HEK293 (cell line): ENCODE results near the gene ATP1B2.

Source experiments
- CTCF ChIA-PET: fragments of 350-600 bp; formaldehyde crosslinking; extraction: SDS; loops from one replicate; lab custom pipeline; 2021; ENCODE audit warnings: antibody characterized with exemption; lab: Yijun Ruan, JAX
- POLR2A ChIA-PET: fragments of 300-600 bp; formaldehyde crosslinking; extraction: SDS; loops from one replicate; lab custom pipeline; 2020; ENCODE audit warnings: antibody characterized with exemption, inconsistent platforms; lab: Yijun Ruan, JAX
- H3K27ac ChIP-seq: fragments of 200-500 bp; sonication (Bioruptor generic); 2 replicates; pipeline ENCODE4 v1.5.1; 2014; ENCODE audit warnings: low read depth, low read length, control low read depth, inconsistent platforms; ENCODE audit errors: extremely low read depth
- H3K36me3 ChIP-seq, 2 experiments: fragments of 200-500 bp in 1 of 2; sonication (Bioruptor generic) in 1 of 2; 1 replicate in 1 of 2; 2 replicates in 1 of 2; pipeline ENCODE4 v1.5.1; 2014 to 2017; ENCODE audit warnings: inconsistent platforms in 2 of 2, low read length in 2 of 2; ENCODE audit not compliant: control insufficient read depth in 2 of 2, insufficient read depth in 1 of 2
- H3K4me1 ChIP-seq: fragments of 200-500 bp; sonication (Bioruptor generic); 2 replicates; pipeline ENCODE4 v1.5.1; 2014; ENCODE audit warnings: mild to moderate bottlenecking, low read length, inconsistent platforms; ENCODE audit not compliant: control insufficient read depth, insufficient read depth
- H3K4me3 ChIP-seq: 2 replicates; pipeline ENCODE4 v1.5.1; 2011; ENCODE audit warnings: low read depth, mild to moderate bottlenecking, control low read depth, low read length, moderate library complexity
- H3K9me3 ChIP-seq: fragments of 200-500 bp; sonication (Bioruptor generic); 2 replicates; pipeline ENCODE4 v1.5.1; 2014; ENCODE audit warnings: low read depth, low read length, inconsistent platforms; ENCODE audit not compliant: control insufficient read depth, insufficient read depth
- AEBP2 ChIP-seq: fragments of 450-650 bp; formaldehyde crosslinking; IDR thresholded peaks from 2 replicates; pipeline ENCODE4 v1.5.1; 2016; ENCODE audit warnings: missing biosample characterization, missing genetic modification characterization, borderline replicate concordance
- ATF2 ChIP-seq: fragments of 450-650 bp; formaldehyde crosslinking; IDR thresholded peaks from 2 replicates; pipeline ENCODE4 v1.5.1; 2016; ENCODE audit warnings: missing biosample characterization, missing genetic modification characterization, low read depth
- CTCF ChIP-seq: fragments of 450-650 bp; formaldehyde crosslinking; IDR thresholded peaks from 2 replicates; pipeline ENCODE4 v1.5.1; 2016; ENCODE audit warnings: missing biosample characterization, missing genetic modification characterization
- HOXD13 ChIP-seq: sonication (generic); formaldehyde crosslinking; IDR thresholded peaks from 2 replicates; pipeline ENCODE4 v1.8.0; 2022; ENCODE audit warnings: missing genetic modification reagents, borderline replicate concordance
- IKZF3 ChIP-seq: fragments of 450-650 bp; IDR thresholded peaks from 2 replicates; pipeline ENCODE4 v1.5.0; 2018; ENCODE audit warnings: missing biosample characterization, mild to moderate bottlenecking, missing genetic modification characterization, moderate library complexity
- TSHZ1 ChIP-seq: fragments of 450-650 bp; formaldehyde crosslinking; IDR thresholded peaks from 2 replicates; pipeline ENCODE4 v1.5.1; 2016; ENCODE audit warnings: missing biosample characterization, missing genetic modification characterization, borderline replicate concordance
- ZBTB1 ChIP-seq: fragments of 450-650 bp; formaldehyde crosslinking; IDR thresholded peaks from 2 replicates; pipeline ENCODE4 v1.5.1; 2016; ENCODE audit warnings: missing biosample characterization, missing genetic modification characterization
- ZBTB10 ChIP-seq: fragments of 450-650 bp; formaldehyde crosslinking; IDR thresholded peaks from 2 replicates; pipeline ENCODE4 v1.5.1; 2016; ENCODE audit warnings: missing biosample characterization, missing genetic modification characterization
- ZBTB6 ChIP-seq: fragments of 450-650 bp; formaldehyde crosslinking; IDR thresholded peaks from 2 replicates; pipeline ENCODE4 v1.5.1; 2017; ENCODE audit warnings: missing biosample characterization, missing genetic modification characterization
- ZEB2 ChIP-seq: fragments of 450-650 bp; formaldehyde crosslinking; IDR thresholded peaks from 2 replicates; pipeline ENCODE4 v1.5.1; 2016; ENCODE audit warnings: missing biosample characterization, missing genetic modification characterization
- ZNF133 ChIP-seq: fragments of 450-650 bp; formaldehyde crosslinking; IDR thresholded peaks from 2 replicates; pipeline ENCODE4 v1.5.1; 2016; ENCODE audit warnings: missing biosample characterization, missing genetic modification characterization
- ZNF2 ChIP-seq: fragments of 450-650 bp; formaldehyde crosslinking; IDR thresholded peaks from 2 replicates; pipeline ENCODE4 v1.5.1; 2016; ENCODE audit warnings: missing biosample characterization, missing genetic modification characterization
- ZNF23 ChIP-seq: fragments of 450-650 bp; formaldehyde crosslinking; IDR thresholded peaks from 2 replicates; pipeline ENCODE4 v1.5.1; 2016; ENCODE audit warnings: missing biosample characterization, missing genetic modification characterization, borderline replicate concordance
- ZNF366 ChIP-seq: fragments of 450-650 bp; formaldehyde crosslinking; conservative IDR thresholded peaks from 2 replicates; pipeline ENCODE4 v1.5.1; 2016; ENCODE audit warnings: missing biosample characterization, missing genetic modification characterization
- ZNF529 ChIP-seq: fragments of 450-650 bp; formaldehyde crosslinking; IDR thresholded peaks from 2 replicates; pipeline ENCODE4 v1.5.1; 2017; ENCODE audit warnings: missing genetic modification characterization, missing biosample characterization; ENCODE audit not compliant: insufficient replicate concordance
- ZNF654 ChIP-seq: fragments of 450-650 bp; formaldehyde crosslinking; IDR thresholded peaks from 2 replicates; pipeline ENCODE4 v1.5.1; 2016; ENCODE audit warnings: low read depth, missing biosample characterization, missing genetic modification characterization
- ZNF670 ChIP-seq: fragments of 450-650 bp; formaldehyde crosslinking; IDR thresholded peaks from 2 replicates; pipeline ENCODE4 v1.5.1; 2016; ENCODE audit warnings: missing biosample characterization, missing genetic modification characterization, low read depth
- ZNF692 ChIP-seq: fragments of 450-650 bp; formaldehyde crosslinking; IDR thresholded peaks from 2 replicates; pipeline ENCODE4 v1.5.1; 2016; ENCODE audit warnings: missing biosample characterization, missing genetic modification characterization
- ZNF830 ChIP-seq: fragments of 450-650 bp; IDR thresholded peaks from 2 replicates; pipeline ENCODE4 v1.5.0; 2018; ENCODE audit warnings: missing biosample characterization, missing genetic modification characterization, low read depth, mild to moderate bottlenecking, moderate library complexity
- ZNF837 ChIP-seq: fragments of 450-650 bp; formaldehyde crosslinking; IDR thresholded peaks from 2 replicates; pipeline ENCODE4 v1.5.1; 2016; ENCODE audit warnings: missing biosample characterization, missing genetic modification characterization

The ATP1B2 gene

GRCh38 chr17:7633093-7633492 is 17.6 kb upstream of the ATP1B2 start:
- no peak overlapping the region for H3K27ac ChIP-seq
- ChIA-PET POLR2A (interaction anchor here (2.0 to 9.6 kb wide), 2 partner anchors 50 to 54 kb away, joined by 8 to 215 read pairs; partner anchors contain the start of genes MPDU1, TP53 and WRAP53), CTCF (interaction anchor here (0.7 to 10.7 kb wide), 26 partner anchors 8 to 587 kb away, joined by 3 to 207 read pairs (median 5); partner anchors contain the start of genes ATP1B2, DNAH2, FXR2 and MPDU1)
- H3K9me3 ChIP-seq: no peaks in the 10 kb centered on the region
- H3K4me3 ChIP-seq: no peak overlapping the region
- no peaks in the 10 kb centered on the region for H3K4me1 ChIP-seq
- H3K36me3 ChIP-seq: no peaks in the 10 kb centered on the region
- no peak for TF ChIP-seq ZNF670
- TF ChIP-seq ATF2: no peak
- TF ChIP-seq ZEB2 (tag by site-specific recombination): no peak
- no peak for TF ChIP-seq ZNF692 (tag by site-specific recombination)
- TF ChIP-seq TSHZ1 (tag by site-specific recombination): no peak

GRCh38 chr17:7634384-7634783 is 16.3 kb upstream of the ATP1B2 start:
- no peaks in the 10 kb centered on the region for H3K4me1 ChIP-seq
- ChIA-PET CTCF (interaction anchor here (0.6 to 10.7 kb wide), 19 partner anchors 13 to 423 kb away, joined by 3 to 207 read pairs (median 5); partner anchors contain the start of genes DNAH2, FXR2, TP53 and WRAP53), POLR2A (interaction anchor here (0.9 to 9.6 kb wide), 2 partner anchors 16 to 52 kb away, joined by 4 to 215 read pairs; partner anchors contain the start of genes ATP1B2, TP53 and WRAP53)
- no peak overlapping the region for H3K4me3 ChIP-seq
- H3K27ac ChIP-seq: no peak overlapping the region
- no peaks in the 10 kb centered on the region for H3K9me3 ChIP-seq
- no peaks in the 10 kb centered on the region for H3K36me3 ChIP-seq
- TF ChIP-seq HOXD13 (CRISPR knock-in tag): no peak
- no peak for TF ChIP-seq ZNF837 (tag by site-specific recombination)
- peak; percentile 79 for TF ChIP-seq CTCF (tag by site-specific recombination)
- TF ChIP-seq ZNF654: peak; percentile 72
- no peak for TF ChIP-seq ZBTB6 (tag by site-specific recombination)
- TF ChIP-seq ZNF366 (tag by site-specific recombination): no peak; the same call in 1 of the 2 replicates
- no peak for TF ChIP-seq ZNF830 (tag by site-specific recombination)
- no peak for TF ChIP-seq AEBP2 (tag by site-specific recombination)
- TF ChIP-seq ZNF133 (tag by site-specific recombination): no peak
- TF ChIP-seq ZBTB1 (tag by site-specific recombination): no peak
- 0 out of 2 replicates have a peak, but pooled peaks have one; percentile 20 for TF ChIP-seq IKZF3
- TF ChIP-seq ZNF2 (tag by site-specific recombination): no peak
- no peak for TF ChIP-seq ZBTB10 (tag by site-specific recombination)
- no peak for TF ChIP-seq ZNF529 (tag by site-specific recombination)
- TF ChIP-seq ZNF23: no peak
